ENCODE results near the gene NDST1.

The NDST1 gene

DNA sequence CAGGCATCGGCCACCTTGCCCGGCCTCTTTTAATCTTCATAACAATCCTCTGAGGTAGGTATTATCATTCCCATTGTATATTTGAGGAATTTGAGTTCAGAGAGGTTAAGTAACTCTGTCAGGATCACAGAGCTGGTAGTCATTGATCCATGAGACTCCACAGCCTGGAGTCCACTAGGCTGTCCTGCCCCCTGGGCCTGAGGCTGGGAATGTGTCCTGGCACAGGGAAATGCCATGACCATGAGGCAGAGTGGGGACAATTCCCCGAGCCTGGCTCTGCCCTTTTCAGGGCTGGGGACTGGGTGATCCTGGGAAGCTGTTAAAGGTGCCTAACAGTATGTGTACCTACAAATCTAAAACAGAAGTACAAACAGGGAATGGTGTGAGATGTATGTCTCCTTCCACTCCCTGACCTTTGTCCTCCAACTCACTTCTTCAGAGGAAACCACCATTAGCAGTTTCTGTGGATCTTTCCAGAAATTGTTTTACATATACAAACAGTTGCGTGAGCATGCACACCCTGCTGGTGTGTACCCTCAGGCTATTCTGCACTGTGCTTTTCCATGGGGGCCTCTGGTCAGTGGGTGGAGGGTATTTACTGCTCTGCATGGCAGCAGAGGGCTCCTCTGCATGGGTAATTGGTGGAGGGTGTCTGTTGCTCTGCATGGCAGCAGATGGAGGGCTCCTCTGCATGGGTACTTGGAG, 53.8 kb downstream of the NDST1 start:
- in situ Hi-C loops (cut with MboI; ENCODE audit: low sequenced_read_pairs): loop anchor here (5.0 to 10.0 kb wide), 3 partner anchors 91 to 483 kb away; partner anchors contain the start of gene IRGM

DNA sequence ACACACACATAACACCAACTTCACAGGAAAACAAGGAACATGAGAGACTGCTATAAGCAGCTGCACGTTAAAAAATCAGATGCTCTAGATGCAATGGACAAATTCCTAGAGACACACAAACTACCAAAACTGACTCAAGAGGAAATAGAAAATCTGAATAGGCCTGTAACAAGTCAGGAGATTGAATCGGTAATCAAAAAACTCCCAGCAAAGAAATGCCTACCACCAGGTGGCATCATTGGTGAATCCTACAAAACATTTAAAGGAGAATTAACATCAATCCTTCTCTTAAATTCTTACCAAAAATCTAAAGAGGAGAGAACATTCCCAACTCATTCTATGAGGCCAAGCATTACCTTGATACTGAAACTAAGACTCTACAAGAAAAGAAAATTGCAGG, 54.9 kb downstream of the NDST1 start:
- in situ Hi-C loops (cut with MboI; ENCODE audit: low sequenced_read_pairs): loop anchor here (5.0 to 10.0 kb wide), 3 partner anchors 89 to 482 kb away; partner anchors contain the start of gene IRGM

DNA sequence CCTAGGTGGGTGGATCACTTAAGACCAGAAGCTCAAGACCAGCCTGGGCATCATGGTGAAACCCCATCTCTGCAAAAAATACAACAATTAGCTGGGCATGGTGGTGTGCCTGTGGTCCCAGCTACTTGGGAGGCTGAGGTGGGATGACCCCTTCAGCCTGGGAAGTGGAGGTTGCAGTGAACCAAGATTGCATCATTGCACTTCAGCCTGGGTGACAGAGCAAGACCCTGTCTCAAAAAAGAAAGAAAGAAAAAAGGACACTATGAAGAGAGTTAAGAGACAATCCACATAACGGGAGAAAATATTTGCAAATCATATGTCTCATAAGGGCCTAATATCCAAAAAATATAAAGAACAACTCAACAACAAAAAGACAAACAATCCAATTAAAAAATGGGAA, 57.9 kb downstream of the NDST1 start:
- in situ Hi-C loops (cut with MboI; ENCODE audit: low sequenced_read_pairs): loop anchor here (10.0 kb wide), 1 partner anchor 479 kb away; no protein-coding TSS in a partner anchor

DNA sequence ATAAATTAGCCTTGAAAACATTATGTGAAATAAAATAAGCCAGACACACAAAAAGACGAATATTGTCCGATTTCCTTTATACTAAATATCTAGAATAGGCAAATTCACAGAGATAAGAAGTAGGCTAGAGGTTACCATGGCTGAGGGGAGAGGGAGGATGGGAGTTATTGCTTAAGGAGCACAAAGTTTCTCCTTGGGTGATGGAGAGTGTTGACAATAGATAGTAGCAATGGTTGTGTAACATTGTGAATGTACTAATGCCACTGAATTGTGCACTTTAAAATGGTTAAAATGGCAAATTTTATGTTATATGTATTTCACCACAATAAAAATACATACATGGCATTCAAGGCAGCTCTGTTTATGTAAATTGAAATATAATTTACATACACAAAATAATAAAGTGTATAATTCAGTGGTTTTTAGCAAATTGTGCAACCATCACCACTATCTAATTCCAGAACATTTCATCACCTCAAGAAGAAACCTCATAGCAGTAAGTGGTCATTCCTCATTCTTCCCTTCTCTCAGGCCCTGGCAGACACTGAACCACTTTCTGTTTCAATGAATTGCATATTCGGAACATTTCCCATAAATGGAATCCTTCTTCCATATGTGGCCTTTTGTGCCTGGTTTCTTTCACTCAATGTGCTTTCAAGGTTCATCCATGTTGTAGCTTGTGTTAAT, 59.2 kb downstream of the NDST1 start:
- in situ Hi-C loops (cut with MboI; ENCODE audit: low sequenced_read_pairs): loop anchor here (10.0 kb wide), 1 partner anchor 478 kb away; no protein-coding TSS in a partner anchor

DNA sequence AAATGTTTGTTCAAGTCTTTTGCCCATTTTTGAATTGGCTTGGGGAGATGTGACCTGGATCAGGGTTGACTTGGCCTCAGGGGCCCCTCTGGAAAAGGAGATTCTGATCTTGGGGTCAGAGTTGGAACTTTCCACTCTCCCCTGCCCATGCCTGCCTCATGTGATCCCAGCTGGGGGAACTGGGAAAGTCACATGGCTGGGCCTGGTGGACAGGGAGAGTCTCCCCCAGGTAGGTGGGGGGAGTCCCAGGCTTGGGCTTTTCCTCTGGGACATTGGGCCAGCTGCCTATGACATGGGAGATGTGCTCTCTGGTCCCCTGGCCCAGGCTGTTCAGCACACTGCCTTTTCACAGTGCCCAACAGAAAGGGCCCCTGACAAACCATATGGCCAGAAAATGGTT, 60.7 kb downstream of the NDST1 start:
- in situ Hi-C loops (cut with MboI; ENCODE audit: low sequenced_read_pairs): loop anchor here (10.0 kb wide), 1 partner anchor 476 kb away; no protein-coding TSS in a partner anchor

DNA sequence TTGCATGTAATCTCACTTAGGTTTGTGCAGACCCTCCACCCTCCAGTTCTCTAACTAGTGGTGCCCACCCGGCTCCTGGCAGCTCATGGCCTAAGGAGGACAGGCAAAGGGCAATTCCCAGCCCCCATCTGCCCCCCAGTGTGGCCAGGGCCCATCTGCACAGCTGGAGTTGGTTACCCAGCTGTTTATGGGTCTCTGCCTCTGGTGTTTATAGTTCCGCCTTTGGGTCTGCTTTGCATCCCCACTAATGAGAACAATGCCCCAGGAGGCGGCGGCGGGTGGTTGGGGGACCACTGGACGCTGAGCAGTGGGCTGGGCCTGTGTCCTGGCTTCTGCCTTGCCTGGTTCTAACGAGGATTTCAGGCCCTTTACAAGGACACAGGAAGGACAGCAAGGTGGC, 62.4 kb downstream of the NDST1 start:
- in situ Hi-C loops (cut with MboI; ENCODE audit: low sequenced_read_pairs): no loop called here

DNA sequence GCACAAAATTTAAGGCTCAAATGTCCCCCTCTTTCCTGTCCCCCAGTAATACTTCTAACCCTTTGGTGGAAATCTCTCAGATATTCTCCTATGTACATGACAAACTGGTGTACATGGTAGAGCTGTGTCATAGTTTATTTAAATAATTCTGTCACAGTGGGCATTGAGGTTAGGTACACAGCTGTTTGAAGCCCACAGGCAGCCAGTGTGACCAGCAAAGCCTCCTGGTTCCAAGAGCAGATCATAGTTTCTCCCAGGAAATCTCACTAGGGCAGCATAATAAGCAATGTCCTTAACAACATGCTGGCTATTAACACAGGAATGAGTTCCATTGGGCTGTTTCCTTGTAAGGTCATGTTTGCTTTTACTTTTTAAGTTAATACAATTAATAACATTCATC, 63.9 kb downstream of the NDST1 start:
- in situ Hi-C loops (cut with MboI; ENCODE audit: low sequenced_read_pairs): no loop called here

DNA sequence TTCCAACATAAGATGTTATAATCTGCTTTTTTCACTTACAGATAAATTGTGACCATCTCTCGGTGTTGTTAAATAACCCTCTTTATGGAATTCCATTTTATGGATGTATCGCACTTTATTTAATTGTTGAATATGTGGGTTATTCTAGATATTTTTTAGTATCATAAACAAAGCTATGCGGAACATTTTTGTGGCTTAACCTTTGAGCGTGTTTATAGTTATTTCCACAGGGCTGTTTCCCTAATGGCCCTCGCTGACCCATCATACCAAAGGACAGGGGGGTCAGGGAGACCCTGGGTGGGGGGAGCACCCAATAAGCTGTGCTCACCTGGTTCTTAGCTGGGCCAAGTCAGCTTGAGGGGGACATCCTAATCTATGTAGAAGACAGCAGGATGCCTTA, 65.3 kb downstream of the NDST1 start:
- in situ Hi-C loops (cut with MboI; ENCODE audit: low sequenced_read_pairs): no loop called here

DNA sequence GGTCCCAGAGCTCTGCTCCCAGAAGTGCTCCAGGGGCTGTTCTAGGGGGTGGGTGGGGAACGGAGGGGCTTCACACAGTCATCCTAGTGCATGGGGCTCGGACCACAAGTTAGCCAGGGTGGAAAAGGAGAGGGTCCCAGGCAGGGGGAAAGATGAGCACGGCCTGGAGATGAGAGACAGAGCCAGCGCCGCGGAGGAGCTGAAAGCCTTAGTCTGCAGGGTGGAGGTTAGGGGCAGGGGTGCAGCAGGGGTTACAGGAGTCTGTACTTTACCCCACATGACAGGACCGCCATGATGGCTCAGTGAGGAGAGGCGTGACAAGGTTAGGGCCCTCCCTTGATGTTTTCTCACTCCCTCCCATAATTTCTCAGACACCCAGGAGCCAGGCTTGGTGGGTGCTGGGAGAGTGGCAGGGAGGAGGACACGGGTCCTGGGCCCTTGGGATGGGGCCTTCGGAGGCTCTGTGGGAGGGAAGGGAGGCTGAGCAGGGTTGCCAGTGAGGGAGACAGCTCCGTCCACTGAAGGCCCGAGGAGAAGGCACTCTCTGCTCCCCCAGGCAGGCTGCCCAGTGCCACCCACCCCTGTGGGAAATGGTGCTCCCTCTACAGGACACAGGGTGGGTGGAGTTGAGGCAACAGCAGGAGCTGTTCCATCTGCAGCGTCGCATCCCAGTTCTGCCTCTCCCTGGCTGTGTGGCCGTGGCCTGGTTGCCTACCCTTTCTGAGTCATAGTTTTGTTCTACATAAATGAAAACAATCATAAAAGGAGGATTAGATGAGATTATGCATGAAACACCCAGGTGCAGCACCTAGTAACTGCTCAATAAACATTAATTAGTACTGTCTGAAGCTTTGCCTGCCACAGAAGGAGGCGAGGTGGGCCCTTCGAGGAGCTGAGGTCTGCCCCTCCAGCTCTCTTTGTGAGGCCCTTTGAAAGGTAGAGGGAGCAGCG, 66.2 kb downstream of the NDST1 start:
- in situ Hi-C loops (cut with MboI; ENCODE audit: low sequenced_read_pairs): no loop called here

DNA sequence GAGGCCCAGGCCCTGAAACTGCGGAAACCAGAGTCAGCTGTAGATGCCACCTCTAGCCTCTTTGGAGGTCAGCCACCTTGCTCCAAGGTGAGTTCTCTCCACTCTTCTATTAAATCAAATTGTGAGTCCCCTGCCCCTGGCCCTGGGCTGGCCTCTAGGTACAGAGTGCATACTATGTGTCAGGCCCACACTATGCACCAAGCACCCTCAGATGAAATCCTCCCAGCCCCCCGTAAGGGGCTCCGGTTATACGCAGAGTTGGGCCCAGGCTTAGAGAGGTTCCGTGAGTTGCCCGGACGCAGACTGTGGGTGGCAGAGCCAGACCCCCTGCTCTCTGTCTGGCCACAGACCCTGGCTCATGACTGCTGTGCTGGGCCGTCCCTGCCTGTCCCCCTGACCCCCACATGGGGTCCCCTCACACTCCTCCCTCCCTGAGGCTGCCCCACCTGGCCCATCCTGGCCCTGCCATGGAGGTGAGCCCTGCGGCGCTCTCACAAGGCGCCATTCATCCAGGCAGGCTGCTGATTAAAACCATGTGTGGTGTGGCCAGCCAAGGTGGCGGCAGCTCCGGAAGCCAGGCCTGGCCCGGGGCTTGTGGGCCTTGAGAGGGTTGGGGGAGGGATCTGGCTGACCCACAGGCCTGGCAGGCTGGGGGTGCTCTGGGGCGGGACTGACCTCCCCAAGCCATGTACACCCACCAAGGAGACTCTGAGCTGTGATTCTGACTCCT, 67.1 kb downstream of the NDST1 start:
- in situ Hi-C loops (cut with MboI; ENCODE audit: low sequenced_read_pairs): no loop called here

DNA sequence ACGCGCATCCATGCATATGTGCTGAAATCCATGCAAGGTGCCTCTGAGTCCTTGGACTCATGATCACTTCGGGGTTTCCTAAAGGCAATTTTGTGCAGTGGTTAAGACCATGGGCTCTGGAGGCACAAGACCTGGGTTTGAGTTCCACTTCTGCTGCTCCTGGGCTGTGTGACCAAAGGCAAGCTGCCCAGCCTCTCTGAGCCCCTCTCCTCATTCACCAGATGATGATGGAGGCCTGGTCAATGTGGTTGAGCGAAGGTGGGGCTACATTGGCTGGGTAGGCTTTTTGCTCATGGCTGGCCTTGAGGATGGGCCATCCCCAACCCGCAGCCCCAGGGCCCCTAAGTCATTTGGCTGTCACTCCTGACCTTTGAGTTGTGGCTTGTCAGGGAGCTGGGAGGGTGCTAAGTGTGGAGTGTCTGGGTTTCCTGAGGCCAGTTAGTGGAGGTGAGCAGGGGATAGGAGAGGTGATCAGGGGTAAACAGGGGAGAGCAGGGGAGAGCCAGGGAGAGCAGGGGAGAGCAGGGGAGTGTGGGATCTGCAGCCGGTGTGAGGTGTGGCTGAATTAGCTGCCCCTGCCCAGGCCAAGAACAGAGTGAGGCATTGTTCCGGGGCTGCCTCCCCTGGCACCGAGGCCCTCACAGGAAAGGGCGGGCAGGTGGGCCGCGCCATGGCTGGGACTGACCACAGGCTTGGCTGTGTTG, 68.0 kb downstream of the NDST1 start:
- in situ Hi-C loops (cut with MboI; ENCODE audit: low sequenced_read_pairs): no loop called here

DNA sequence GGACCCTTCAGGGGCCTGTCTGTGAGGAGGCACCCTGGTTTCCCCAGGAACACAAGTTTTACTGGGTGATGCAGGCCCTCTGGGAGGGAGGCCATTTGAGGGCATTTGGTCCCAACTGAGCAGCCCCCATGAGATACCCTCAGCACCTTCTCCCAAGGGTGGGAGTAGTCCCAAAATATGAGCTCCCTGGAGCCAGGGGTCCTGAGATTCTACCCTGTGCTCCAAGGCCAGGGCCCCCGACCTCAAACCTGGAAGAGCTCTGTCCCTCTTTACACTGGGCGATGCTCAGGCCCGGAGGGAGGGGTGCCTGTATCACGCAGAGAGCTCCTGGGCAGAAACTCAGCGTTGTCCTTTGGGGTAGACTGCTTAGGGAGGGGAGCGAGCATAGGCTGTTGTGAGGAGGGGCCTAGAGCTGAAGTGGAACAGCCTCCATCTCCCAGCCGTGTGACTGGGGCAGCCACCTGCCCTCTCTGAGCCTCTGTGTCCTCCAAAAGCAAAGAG, 68.6 kb downstream of the NDST1 start:
- in situ Hi-C loops (cut with MboI; ENCODE audit: low sequenced_read_pairs): no loop called here

DNA sequence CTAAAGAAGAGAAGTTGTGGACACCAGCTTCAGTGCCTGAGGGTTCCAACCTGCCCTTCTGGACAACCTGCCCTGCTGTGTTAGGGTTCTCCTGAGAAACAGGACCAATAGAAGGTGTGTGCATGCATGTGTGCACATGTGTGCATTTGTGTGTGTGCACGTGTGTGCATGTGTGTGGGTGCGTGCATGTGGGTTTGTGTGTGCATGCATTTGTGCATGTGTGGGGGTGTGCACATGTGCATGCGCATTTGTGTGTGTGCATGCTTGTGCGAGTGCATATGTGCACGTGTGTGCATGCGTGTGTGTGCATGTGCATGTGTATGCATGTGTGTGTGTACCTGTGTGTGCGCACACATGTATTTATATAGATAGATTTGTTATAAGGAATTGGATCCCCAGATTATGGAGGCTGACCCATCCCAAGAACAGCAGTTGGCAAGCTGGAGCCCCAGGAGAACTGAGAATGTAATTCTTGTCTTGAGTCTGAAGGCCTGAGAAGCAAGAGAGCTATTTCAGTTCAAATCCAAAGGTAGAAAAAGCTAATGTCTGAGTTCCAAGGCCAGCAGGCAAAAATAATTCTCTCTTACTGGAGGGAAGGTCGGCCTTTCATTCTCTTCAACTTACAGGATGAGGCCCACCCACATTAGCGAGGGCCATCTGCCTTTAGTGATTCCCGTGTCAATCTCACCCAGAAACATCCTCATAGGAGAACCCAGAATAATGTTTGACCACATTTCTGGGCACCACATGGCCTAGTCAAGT, 69.6 kb downstream of the NDST1 start:
- in situ Hi-C loops (cut with MboI; ENCODE audit: low sequenced_read_pairs): no loop called here

DNA sequence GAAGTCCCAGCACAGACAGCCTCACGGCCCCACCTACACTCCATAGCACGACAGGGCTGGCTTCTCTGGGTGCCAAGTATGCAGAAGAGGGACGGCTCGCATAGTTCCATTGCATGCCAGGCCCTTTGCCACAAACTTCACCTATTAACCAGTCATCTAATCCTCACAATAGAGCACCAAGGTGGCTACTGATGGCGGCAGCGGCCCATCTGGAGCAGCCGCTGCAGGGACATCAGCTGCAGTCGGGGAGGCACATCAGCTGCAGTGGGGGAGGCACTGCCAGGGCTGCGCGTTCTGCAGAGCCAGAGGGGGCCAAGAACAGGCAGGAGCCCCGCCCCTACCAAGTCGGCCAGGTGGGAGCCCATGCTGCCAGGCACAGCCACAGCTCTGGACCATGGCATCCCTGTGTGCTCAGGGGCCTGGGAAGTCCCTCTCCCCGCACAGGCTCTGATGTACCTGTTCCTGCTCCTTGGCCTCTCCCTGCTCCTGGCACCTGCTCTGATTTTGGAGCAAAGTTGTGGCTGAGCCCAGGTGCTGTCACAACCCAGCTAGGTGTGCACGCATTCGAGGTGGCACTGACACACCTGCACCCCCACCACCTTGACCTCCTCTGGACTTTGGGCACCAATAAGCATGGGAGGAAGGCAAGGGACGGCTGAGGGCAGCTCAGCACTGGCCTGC, 71.0 kb downstream of the NDST1 start:
- in situ Hi-C loops (cut with MboI; ENCODE audit: low sequenced_read_pairs): no loop called here

DNA sequence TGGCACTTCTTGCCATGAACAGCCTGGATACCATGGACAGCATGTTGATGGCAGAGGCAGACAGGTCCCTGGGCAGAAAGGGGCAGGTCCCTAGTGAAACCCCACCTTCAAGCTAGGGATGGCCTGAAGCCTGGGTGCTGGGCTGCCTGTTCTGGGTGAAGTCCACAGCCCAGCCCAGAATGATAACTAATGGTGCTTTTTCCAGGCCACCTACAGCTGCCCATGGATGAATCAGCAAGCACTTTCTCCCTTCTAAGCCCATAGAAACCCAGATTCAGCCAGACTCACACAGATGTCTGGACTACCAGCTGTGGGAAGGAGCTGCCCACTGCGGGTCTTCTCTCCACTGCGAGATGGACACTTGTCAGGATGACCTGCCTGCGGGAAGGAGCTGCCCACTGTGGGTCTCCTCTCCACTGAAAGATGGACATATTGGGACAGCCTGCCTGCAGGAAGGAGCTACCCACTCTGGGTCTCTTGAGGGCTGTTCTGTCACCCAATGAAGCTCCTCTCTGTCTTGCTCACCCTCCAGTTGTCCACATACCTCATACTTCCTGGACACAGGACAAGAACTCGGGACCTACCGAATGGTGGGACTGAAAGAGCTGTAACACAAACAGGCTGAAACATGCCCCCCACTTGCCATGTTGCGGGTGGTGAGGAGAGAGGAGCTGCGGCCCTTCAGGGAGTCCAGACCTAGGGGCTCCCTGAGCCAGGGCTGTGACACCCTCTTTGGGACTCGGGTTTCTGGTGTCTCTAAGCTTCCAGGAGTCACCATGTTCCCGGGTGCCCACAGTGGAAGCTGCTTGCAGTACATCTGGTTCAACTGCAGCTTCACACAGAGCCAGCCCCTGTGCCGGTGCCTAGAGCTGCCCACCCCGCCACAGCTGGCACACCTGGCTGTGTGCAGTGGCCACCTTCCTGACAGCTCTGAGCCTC, 71.8 kb downstream of the NDST1 start:
- in situ Hi-C loops (cut with MboI; ENCODE audit: low sequenced_read_pairs): no loop called here

DNA sequence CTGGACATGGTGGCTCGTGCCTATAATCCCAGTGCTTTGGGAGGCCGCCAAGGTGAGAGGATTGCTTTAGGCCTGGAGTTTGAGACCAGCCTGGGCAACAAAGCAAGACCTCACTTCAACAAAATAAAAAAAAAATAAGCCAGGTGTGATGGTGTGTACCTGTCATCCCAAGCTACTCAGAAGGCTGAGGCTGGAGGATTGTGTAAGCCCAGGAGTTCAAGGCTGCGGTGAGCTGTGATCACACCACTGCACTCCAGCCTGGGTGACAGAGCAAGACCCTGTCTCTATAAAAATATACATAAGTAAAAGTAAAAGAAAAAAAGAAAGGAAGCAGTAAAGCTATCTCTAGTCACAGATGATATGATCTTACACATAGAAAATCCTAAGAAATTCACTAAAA, 73.0 kb downstream of the NDST1 start:
- in situ Hi-C loops (cut with MboI; ENCODE audit: low sequenced_read_pairs): no loop called here

All from HL-60/S4 (cell line).